ENCODE data around the gene ACHE.

DNA sequence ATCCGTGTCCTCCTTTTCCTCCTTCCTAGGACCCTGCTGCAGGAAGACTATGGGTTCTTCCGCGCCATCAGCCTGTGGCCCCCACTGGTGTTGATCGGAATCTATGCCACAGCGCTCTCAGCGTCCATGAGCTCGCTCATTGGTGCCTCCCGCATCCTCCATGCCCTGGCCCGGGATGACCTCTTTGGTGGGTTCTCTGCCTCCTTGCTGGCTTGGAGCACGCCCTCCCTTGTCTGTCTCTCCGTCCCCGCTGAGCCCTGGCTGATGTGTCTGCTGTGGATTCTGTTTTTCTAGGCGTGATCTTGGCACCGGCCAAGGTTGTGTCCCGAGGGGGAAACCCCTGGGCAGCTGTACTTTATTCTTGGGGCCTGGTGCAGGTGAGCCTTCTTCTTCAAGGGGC, 35.8 kb downstream of the ACHE start:
- TF ChIP-seq, protein P1, sequence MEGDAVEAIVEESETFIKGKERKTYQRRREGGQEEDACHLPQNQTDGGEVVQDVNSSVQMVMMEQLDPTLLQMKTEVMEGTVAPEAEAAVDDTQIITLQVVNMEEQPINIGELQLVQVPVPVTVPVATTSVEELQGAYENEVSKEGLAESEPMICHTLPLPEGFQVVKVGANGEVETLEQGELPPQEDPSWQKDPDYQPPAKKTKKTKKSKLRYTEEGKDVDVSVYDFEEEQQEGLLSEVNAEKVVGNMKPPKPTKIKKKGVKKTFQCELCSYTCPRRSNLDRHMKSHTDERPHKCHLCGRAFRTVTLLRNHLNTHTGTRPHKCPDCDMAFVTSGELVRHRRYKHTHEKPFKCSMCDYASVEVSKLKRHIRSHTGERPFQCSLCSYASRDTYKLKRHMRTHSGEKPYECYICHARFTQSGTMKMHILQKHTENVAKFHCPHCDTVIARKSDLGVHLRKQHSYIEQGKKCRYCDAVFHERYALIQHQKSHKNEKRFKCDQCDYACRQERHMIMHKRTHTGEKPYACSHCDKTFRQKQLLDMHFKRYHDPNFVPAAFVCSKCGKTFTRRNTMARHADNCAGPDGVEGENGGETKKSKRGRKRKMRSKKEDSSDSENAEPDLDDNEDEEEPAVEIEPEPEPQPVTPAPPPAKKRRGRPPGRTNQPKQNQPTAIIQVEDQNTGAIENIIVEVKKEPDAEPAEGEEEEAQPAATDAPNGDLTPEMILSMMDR (IDR thresholded peaks at IDR 0.05) = no peak
- TF ChIP-seq EZH2 (IDR thresholded peaks at IDR 0.05) = no peak
